Ascending aorta (tissue), 2 donors: ENCODE results near the gene ANXA11. TPM values are rescaled to one million over a fixed set of nuclear protein-coding genes. Genes with fewer than 3 reads are reported as not detected.
"Not testable (repeated sequence)": the region's sequence is repeated elsewhere in the genome, so short reads cannot be mapped to it uniquely, and the experiment has no call there.

Experiments used
- DNase-seq, 2 donors: peaks; one replicate each; pipeline ENCODE4 v3.0.0-alpha.2; 2019; ENCODE audit warnings: low spot score in 2 of 2
- H3K27ac ChIP-seq, 2 donors: fragments of 200-600 bp; sonication (generic); one replicate each; pipeline ENCODE4 v1.5.1; 2016 to 2017; ENCODE audit warnings: mild to moderate bottlenecking in 1 of 2
- H3K27me3 ChIP-seq: fragments of 200-600 bp; sonication (generic); one replicate; pipeline ENCODE4 v1.5.1; 2017
- H3K36me3 ChIP-seq, 2 donors: fragments of 200-600 bp; sonication (generic); one replicate each; pipeline ENCODE4 v1.5.1; 2016
- H3K4me1 ChIP-seq, 2 donors: fragments of 200-600 bp; sonication (generic); one replicate each; pipeline ENCODE4 v1.5.1; 2016 to 2017; ENCODE audit warnings: mild to moderate bottlenecking in 1 of 2
- H3K4me3 ChIP-seq, 2 donors: fragments of 200-600 bp; sonication (generic); one replicate each; pipeline ENCODE4 v1.5.1; 2016 to 2017; ENCODE audit warnings: mild to moderate bottlenecking in 1 of 2
- H3K9me3 ChIP-seq, 2 donors: fragments of 200-600 bp; sonication (generic); one replicate each; pipeline ENCODE4 v1.5.1; 2016
- intact Hi-C: fragments of 100-400 bp; cut with DNase I; formaldehyde crosslinking; loops from one replicate; pipeline ENCODE4 v1.15.1; 2023
- total RNA-seq: library from RNA; depleted of rRNA; stranded (reverse); fragments of >200 nt; gene quantifications from one replicate; pipeline ENCODE4 v1.1.0, GENCODE V29; 2016
- TF ChIP-seq, protein P1 (sequence below), 3 experiments: fragments of 200-600 bp in 2 of 3; fragments of 450-650 bp in 1 of 3; sonication (generic) in 2 of 3; IDR thresholded peaks; one replicate each; pipeline ENCODE4 v1.5.1; 2016 to 2019; ENCODE audit warnings: antibody characterized with exemption in 3 of 3, mild to moderate bottlenecking in 1 of 3, moderate library complexity in 1 of 3

The ANXA11 gene
- 237 TPM for total RNA-seq

DNA sequence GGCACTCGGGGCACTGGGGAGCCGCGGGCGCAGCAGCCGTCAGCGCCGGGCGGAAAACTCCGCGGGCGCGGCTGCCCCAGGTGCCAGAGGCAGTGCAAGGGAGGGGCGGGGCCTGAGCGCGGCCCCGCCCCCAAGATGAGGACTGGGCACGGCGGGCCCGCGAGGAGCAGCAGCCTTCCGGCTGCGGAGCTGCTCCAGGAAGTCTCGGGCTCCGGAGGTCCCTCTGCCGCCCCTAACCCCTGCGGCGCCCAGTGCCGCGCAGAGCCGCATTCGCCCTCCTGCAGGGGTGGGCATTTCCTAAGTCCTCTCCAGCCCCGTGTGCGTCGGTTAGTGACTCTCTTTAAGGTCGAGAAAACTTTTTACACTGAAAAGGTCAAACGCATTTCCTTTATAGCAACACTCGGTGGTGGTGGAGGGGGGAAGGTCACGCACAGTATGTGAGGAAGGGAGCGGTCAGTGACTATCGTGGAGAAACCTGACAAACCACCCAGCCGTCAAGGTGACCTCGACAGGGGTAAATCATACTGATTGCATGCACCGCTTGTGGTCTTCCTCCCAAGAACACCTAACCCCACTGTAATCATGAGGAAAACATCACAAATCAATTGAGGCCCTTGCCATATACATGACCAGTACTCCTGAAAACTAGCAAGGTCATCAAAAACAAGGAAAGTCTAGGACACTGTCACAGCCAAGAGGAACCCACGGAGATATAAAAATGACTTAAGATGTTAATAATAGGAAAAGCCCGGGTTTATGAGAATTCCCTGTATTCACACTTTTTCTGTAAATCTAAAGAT, at the start of gene ANXA11:
Gene ANXA11 (minus strand): TSS at position 61 of the 800 bp plus-strand sequence. CDS start 32,676 bp downstream, outside the sequence.
- peak within 1 kb of the TSS; percentile 96 to 97 for H3K27ac ChIP-seq
- no peaks in the 10 kb centered on the region for H3K9me3 ChIP-seq
- H3K4me1 ChIP-seq, result peaks cover 18 to 48% of the 10 kb centered on the region in 2 donors
- H3K4me3 ChIP-seq, result peak within 1 kb of the TSS; percentile 73 to 88
- TF ChIP-seq, protein P1, sequence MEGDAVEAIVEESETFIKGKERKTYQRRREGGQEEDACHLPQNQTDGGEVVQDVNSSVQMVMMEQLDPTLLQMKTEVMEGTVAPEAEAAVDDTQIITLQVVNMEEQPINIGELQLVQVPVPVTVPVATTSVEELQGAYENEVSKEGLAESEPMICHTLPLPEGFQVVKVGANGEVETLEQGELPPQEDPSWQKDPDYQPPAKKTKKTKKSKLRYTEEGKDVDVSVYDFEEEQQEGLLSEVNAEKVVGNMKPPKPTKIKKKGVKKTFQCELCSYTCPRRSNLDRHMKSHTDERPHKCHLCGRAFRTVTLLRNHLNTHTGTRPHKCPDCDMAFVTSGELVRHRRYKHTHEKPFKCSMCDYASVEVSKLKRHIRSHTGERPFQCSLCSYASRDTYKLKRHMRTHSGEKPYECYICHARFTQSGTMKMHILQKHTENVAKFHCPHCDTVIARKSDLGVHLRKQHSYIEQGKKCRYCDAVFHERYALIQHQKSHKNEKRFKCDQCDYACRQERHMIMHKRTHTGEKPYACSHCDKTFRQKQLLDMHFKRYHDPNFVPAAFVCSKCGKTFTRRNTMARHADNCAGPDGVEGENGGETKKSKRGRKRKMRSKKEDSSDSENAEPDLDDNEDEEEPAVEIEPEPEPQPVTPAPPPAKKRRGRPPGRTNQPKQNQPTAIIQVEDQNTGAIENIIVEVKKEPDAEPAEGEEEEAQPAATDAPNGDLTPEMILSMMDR (IDR thresholded peaks at IDR 0.05), result no peak
- H3K36me3 ChIP-seq, result no peaks in the 10 kb centered on the region
- intact Hi-C loops, result loop anchor here (5.0 to 10.0 kb wide), 2 partner anchors 128 to 1051 kb away; partner anchors contain the start of gene TMEM254
- H3K27me3 ChIP-seq, result no peaks in the 10 kb centered on the region
- peak; percentile 58 to 92 for DNase-seq

DNA sequence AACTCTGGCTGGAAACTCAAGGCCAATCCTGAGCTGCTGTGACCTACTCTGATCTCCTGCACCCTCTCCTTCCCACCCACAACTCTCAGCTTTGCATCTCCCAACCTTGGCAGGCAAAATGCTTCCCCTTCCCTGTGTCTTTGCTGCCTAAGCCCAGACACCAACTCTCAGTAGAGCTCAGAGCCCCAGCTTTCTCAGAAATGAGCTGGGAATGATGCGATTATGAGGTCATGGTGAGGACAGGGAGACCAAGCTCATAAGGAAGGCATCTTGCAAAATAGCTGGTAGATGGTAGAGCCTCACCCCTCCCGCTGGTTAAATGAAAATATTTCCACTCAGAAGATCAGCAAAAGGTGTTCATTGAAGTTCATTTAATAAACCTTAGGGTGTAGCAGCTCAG, 49.4 kb upstream of the ANXA11 start:
- H3K27ac ChIP-seq, H3K9me3 ChIP-seq, H3K36me3 ChIP-seq, H3K27me3 ChIP-seq, H3K4me1 ChIP-seq, H3K4me3 ChIP-seq, intact Hi-C loops, DNase-seq: not testable (repeated sequence)

DNA sequence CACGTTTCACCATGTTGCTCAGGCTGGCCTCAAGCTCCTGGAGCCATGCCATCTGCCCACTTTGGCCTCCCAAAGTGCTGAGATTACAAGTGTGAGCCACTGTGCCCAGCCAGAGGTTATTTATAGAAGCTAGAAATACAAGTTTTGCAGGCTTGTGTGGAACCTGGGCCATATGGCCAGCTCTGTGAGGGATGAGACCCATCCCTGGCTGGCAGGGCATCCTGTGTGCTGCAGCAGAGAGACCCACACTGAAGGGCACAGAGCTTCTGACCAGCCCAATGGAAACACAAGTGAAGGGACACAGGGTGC, 48.6 kb upstream of the ANXA11 start:
- H3K9me3 ChIP-seq, DNase-seq, H3K36me3 ChIP-seq, H3K4me1 ChIP-seq, H3K4me3 ChIP-seq, H3K27ac ChIP-seq, intact Hi-C loops, H3K27me3 ChIP-seq: not testable (repeated sequence)

DNA sequence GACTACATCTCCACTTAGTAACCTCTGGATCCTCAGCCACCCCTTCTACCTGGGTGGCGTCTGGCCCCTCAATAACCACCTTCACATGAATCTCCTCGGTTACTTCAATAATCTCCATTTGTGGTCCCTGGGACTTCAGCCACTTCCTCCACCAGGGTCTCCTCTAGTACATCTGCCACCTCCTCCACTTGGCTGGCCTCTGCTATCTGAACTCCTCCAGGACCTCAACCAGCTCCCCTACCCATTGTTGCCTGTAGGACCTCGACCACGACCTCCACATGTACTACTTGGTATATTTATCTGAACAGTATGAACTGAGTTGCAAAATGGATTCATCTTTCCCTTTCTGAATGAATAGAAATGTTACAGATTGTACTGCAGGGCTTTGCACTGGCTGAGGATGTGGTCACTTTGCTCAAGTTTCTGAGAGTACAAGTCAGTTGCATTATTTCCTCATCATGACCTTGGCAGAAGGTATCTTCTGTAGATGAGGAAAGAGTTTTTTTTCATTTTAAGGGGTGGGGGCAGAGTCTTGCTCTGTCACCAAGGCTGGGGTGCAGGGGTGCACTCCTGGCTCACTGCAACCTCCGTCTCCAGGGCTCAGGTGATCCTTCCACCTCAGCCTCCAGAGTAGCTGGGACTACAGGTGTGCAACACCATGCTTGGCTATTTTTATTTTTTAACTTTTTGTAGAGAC, 48.1 kb upstream of the ANXA11 start:
- no peaks in the 10 kb centered on the region for H3K36me3 ChIP-seq
- H3K4me1 ChIP-seq, result no peaks in the 10 kb centered on the region
- no peaks in the 10 kb centered on the region for H3K9me3 ChIP-seq
- no peak for DNase-seq
- intact Hi-C loops, result no loop called here
- TF ChIP-seq, protein P1 (IDR thresholded peaks at IDR 0.05), result no peak
- no peak overlapping the region for H3K4me3 ChIP-seq
- no peaks in the 10 kb centered on the region for H3K27me3 ChIP-seq
- H3K27ac ChIP-seq, result no peak overlapping the region

DNA sequence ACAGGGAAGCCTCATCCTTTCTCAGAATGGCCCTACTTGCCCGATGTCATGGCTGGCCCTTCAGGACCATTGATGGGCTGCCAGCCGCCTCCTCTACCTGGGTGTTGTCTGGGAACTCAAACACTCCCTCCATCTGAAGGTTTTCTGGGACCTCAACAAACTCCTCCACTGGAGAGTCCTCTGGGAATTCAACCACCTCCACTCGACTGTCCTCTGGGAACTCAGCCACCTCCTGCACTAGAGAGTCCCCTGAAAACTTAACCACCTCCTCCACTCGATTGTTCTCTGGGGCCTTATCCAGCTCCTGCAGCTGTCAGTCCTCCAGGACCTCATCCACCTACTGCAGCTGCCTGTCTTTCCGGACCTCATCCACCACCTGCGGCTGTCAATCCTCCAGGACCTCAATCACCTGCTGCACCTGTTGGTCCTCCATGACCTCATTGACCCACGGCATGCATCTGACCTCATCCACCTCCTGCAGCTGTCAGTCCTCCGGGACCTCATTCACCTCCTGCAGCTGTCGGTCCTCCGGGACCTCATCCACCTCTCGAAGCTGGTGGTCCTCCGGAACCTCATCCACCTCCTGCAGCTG, 47.1 kb upstream of the ANXA11 start:
- Histone ChIP-seq H3K4me1 (no peaks in the 10 kb centered on the region), H3K9me3 (no peaks in the 10 kb centered on the region), H3K27me3 (no peaks in the 10 kb centered on the region), H3K27ac (no peak overlapping the region), H3K4me3 (no peak overlapping the region), H3K36me3 (no peaks in the 10 kb centered on the region)
- intact Hi-C loops, result no loop called here
- TF ChIP-seq, protein P1 (IDR thresholded peaks at IDR 0.05), result no peak
- DNase-seq, result no peak

DNA sequence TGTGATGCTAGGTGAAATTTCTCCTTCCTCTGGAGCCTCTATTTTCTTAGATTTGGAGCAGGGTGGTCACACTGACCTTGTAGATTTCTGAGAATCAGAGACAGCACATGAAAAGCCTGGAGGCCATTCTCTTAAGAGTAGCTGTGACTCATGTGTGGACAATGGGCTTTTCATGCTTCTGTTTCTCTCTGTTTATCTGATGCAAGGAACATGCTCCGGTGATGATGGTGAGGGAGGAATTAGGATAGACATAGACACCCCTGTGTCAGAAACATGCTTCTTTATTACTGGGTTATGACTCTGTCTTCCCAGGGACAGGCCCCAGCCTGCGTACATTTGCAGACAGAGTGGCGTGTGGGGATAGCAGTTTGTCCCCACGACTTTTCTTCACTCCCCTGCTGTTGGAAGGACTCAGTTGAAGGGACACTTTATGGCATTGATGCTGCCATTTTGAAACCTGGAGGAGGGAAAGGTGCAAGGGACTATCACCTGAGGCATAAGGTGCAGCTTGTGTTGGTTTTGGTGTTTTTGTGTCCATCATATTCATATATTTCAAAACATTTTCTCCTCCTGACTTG, 46.5 kb upstream of the ANXA11 start:
- intact Hi-C loops, H3K4me3 ChIP-seq, H3K9me3 ChIP-seq, DNase-seq, H3K27me3 ChIP-seq, H3K27ac ChIP-seq, H3K4me1 ChIP-seq, H3K36me3 ChIP-seq: not testable (repeated sequence)

DNA sequence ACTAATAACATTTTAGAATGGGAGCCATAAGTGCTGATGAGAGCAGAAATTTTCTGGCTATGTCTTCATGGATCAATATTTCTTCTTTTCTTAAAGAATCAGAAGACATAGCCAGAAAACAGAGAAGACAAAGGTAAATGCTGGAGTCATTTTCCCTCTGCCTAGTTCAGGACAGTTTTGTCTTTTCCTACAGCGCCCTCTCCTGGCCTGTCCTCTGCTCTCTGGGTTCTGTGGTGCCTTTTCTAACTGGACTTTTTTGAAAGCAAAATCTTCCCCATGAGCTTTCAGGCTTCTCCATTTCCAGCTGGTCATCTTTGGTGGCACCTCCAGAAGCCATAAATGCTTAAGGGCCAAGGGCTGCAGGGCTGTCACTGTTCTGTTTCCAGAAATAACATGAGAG, 45.1 kb upstream of the ANXA11 start:
- DNase-seq, H3K4me1 ChIP-seq, H3K27me3 ChIP-seq, intact Hi-C loops, H3K4me3 ChIP-seq, H3K9me3 ChIP-seq, H3K36me3 ChIP-seq, H3K27ac ChIP-seq: not testable (repeated sequence)

DNA sequence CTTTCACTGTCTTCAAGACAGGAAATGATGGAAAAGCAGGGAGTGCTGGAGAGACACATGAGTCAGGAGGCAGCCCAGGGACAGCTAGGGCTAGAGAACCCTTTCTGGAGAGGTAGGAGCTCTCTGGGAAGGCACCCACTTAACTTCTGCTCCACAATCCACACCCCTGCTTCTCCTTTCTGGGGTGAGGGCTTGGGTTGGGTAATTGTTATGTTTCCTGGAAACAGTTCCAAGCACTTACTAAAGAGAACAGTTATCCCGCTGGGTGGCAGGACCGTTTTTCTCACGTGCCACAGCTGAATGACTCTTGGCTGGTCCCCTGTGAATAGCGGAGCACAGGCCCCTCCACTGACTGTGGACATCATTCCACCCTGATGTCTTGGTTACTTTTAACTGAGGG, 44.6 kb upstream of the ANXA11 start:
- H3K27me3 ChIP-seq, H3K9me3 ChIP-seq, H3K27ac ChIP-seq, H3K36me3 ChIP-seq, DNase-seq, H3K4me1 ChIP-seq, H3K4me3 ChIP-seq, intact Hi-C loops: not testable (repeated sequence)

DNA sequence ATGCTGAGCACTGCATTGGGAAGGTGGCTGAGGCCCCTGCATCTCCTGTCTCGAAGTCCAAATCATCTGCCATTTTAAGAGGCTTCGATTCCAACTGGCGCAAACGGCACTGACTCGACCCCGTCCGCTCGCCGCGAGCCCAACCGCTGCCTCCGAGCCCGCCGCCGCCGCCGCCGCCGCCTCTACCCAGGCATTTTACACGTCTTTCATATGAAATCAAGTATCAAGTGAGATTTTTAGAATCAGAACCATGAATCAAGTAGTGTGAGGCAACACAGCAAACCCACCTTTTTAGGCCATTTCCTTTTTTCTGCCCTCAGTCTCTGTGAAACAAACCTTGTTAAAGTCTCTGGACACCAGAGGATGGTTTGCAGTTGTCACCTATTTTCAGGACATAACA, 42.3 kb upstream of the ANXA11 start:
- H3K27me3 ChIP-seq, H3K36me3 ChIP-seq: not testable (repeated sequence)

DNA sequence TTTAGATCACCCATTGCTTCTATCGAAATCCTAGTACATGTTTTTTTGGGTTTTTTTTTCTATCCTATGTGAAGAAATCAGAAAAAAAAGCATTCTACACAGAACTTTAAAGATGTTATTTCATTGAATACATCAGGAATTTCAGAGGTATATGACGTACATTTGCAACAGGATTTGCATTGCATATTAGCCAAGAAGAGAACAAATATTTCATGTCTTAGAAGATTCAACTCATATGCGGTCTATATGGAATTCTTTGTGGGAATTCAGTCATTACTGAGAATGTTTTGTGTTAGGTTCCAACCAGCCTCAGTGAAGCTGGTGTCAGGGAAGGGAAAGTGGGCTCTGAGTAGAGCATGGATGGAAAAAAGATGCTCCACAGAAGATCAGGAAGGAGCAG, 39.0 kb upstream of the ANXA11 start:
- H3K27me3 ChIP-seq, H3K9me3 ChIP-seq, H3K36me3 ChIP-seq, H3K27ac ChIP-seq, H3K4me1 ChIP-seq, H3K4me3 ChIP-seq, DNase-seq, intact Hi-C loops: not testable (repeated sequence)

More for the DNA sequence above, 42.3 kb upstream of the ANXA11 start:
- DNase-seq, H3K4me1 ChIP-seq, H3K4me3 ChIP-seq, intact Hi-C loops, H3K27ac ChIP-seq, H3K9me3 ChIP-seq: not testable (repeated sequence)

DNA sequence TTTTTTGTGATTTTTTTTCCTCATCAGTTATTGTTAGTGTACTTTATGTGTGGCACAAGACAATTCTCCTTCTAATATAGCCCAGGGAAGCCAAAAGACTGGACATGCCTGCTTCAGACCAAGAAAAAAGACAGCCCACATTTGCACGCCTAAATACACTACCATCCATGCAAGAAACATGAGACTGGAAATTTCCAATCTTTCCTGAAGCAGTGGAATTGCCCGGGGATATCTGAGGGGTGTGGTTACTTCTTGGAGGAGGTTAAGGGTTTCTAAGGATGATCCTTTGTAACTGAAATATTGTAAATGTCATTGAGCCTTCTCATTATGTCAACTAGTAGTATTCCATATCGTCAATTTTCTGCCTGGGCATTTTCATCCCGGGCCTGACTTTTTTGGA, 37.0 kb upstream of the ANXA11 start:
- H3K9me3 ChIP-seq, DNase-seq, intact Hi-C loops, H3K27me3 ChIP-seq, H3K4me1 ChIP-seq, H3K4me3 ChIP-seq, H3K36me3 ChIP-seq, H3K27ac ChIP-seq: not testable (repeated sequence)
